HepG2 (cell line): Measurements from ENCODE around the gene COASY. TPM values are rescaled to one million over a fixed set of nuclear protein-coding genes. Genes with fewer than 3 reads are reported as not detected.

Source experiments
- FOSL2 ChIP-seq: sonication (generic); formaldehyde crosslinking; IDR thresholded peaks from 2 replicates; pipeline ENCODE4 v1.4.0; 2020; ENCODE audit warnings: missing genetic modification reagents
- FOXA1 ChIP-seq, 2 experiments: fragments of 450-650 bp in 1 of 2; sonication (generic) in 1 of 2; formaldehyde crosslinking in 1 of 2; IDR thresholded peaks; 2 replicates each; pipeline versions ENCODE4 v1.4.0 to v1.6.1; 2016 to 2020; ENCODE audit warnings: missing genetic modification reagents in 1 of 2
- ONECUT2 ChIP-seq: sonication (generic); formaldehyde crosslinking; IDR thresholded peaks from 2 replicates; pipeline ENCODE4 v1.4.0; 2020; ENCODE audit warnings: missing genetic modification reagents
- RBAK ChIP-seq: sonication (generic); formaldehyde crosslinking; IDR thresholded peaks from 2 replicates; pipeline ENCODE4 v1.5.1; 2020; ENCODE audit warnings: mild to moderate bottlenecking, missing genetic modification reagents
- SAP130 ChIP-seq: IDR thresholded peaks from 2 replicates; pipeline ENCODE4 v1.6.1; 2016; ENCODE audit warnings: low read depth
- SMARCC2 ChIP-seq: fragments of 450-650 bp; IDR thresholded peaks from 2 replicates; pipeline ENCODE4 v1.6.1; 2017; ENCODE audit warnings: antibody characterized with exemption, mild to moderate bottlenecking
- SP2 ChIP-seq: sonication (generic); formaldehyde crosslinking; IDR thresholded peaks from 2 replicates; pipeline ENCODE4 v1.5.1; 2020; ENCODE audit warnings: mild to moderate bottlenecking, missing genetic modification reagents
- ZHX1 ChIP-seq: sonication (generic); formaldehyde crosslinking; IDR thresholded peaks from 2 replicates; pipeline ENCODE4 v1.8.1; 2022; ENCODE audit warnings: low read depth, mild to moderate bottlenecking, missing genetic modification reagents
- ZKSCAN1 ChIP-seq: fragments of 150-350 bp; IDR thresholded peaks from 2 replicates; pipeline ENCODE4 v1.6.1; 2014; ENCODE audit warnings: low read length
- ZNF10 ChIP-seq: sonication (generic); formaldehyde crosslinking; IDR thresholded peaks from 2 replicates; pipeline ENCODE4 v1.4.0; 2020; ENCODE audit warnings: mild to moderate bottlenecking, low read depth, missing genetic modification reagents, borderline replicate concordance
- ZNF546 ChIP-seq: sonication (generic); formaldehyde crosslinking; conservative IDR thresholded peaks from 2 replicates; pipeline ENCODE4 v1.8.1; 2023; ENCODE audit warnings: mild to moderate bottlenecking, missing genetic modification reagents
- ZNF557 ChIP-seq: sonication (generic); formaldehyde crosslinking; IDR thresholded peaks from 2 replicates; pipeline ENCODE4 v1.4.0; 2020; ENCODE audit warnings: missing genetic modification reagents
- ZNF615 ChIP-seq: sonication (generic); formaldehyde crosslinking; IDR thresholded peaks from 2 replicates; pipeline ENCODE4 v1.5.0; 2020; ENCODE audit warnings: mild to moderate bottlenecking, missing genetic modification reagents, borderline replicate concordance
- ZSCAN29 ChIP-seq: sonication (generic); formaldehyde crosslinking; conservative IDR thresholded peaks from 2 replicates; pipeline ENCODE4 v1.4.0; 2020; ENCODE audit warnings: mild to moderate bottlenecking, missing genetic modification reagents
- ZUFSP ChIP-seq: sonication (generic); formaldehyde crosslinking; IDR thresholded peaks from 2 replicates; pipeline ENCODE4 v1.9.0; 2021; ENCODE audit warnings: missing genetic modification reagents, mild to moderate bottlenecking, borderline replicate concordance
- polyA plus RNA-seq, 8 experiments: library from polyadenylated mRNA; depleted of rRNA in 3 of 8; stranded (reverse) in 7 of 8; unstranded in 1 of 8; fragments of >200 nt; fragmentation: Illumina TruSeq in 4 of 8; extraction: Trizol in 4 of 8; gene quantifications; 2 replicates each; pipeline versions ENCODE4 v1.2.1 to v1.2.3, GENCODE V29; 2011 to 2016; ENCODE audit warnings: low read depth in 4 of 8, missing spikeins in 1 of 8, mixed read lengths in 1 of 8; ENCODE audit not compliant: insufficient read depth in 1 of 8
- total RNA-seq, 5 experiments: library from RNA; depleted of rRNA; stranded (reverse); fragments of >200 nt; fragmentation: Illumina TruSeq; extraction: Trizol; gene quantifications; 2 replicates each; pipeline ENCODE4 v1.2.3, GENCODE V29; 2016; ENCODE audit warnings: low read depth in 1 of 5
- TF ChIP-seq, protein P1 (sequence below): sonication (generic); formaldehyde crosslinking; IDR thresholded peaks from 2 replicates; pipeline ENCODE4 v1.5.0; 2020; ENCODE audit warnings: missing genetic modification reagents
- TF ChIP-seq, protein P2 (sequence below): sonication (generic); formaldehyde crosslinking; IDR thresholded peaks from 2 replicates; pipeline ENCODE4 v1.9.0; 2021; ENCODE audit warnings: missing genetic modification reagents, borderline replicate concordance
- TF ChIP-seq, protein P3 (sequence below): sonication (generic); formaldehyde crosslinking; IDR thresholded peaks from 2 replicates; pipeline ENCODE4 v1.4.0; 2020; ENCODE audit warnings: missing genetic modification reagents, borderline replicate concordance

COASY gene
- total and polyA plus RNA-seq, 2 of the 13 experiments (the other 11 are each of a cell fraction or from before 2014, with no cell fraction given), result 90.7 to 125 TPM

DNA sequence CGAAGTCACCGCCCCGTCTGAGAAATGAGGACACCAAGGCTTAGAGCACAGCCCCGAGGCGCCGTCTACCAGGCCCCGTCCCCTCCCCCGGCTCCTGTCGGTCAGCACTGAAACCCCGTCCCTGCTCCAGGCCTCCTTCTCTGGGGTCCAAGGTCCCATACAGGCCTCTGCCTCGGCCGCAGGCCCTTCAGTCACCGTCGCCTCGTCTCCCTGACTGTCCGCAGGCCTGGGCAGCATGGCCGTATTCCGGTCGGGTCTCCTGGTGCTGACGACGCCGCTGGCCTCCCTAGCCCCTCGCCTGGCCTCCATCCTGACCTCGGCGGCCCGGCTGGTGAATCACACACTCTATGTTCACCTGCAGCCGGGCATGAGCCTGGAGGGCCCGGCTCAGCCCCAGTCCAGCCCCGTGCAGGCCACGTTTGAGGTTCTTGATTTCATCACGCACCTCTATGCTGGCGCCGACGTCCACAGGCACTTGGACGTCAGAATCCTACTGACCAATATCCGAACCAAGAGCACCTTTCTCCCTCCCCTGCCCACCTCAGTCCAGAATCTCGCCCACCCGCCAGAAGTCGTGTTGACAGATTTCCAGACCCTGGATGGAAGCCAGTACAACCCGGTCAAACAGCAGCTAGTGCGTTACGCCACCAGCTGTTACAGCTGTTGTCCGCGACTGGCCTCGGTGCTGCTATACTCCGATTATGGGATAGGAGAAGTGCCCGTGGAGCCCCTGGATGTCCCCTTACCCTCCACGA, 617 bp downstream of the COASY start (continued):
- TF ChIP-seq ZUFSP (no peak), ZNF546 (CRISPR knock-in tag) (no peak; the same call in 1 of the 2 replicates), ZNF557 (no peak), ZSCAN29 (CRISPR knock-in tag) (0 out of 2 replicates have a peak, but pooled peaks have one; percentile 5), FOSL2 (peak; percentile 3; the same call in 1 of the 2 replicates), ZNF615 (CRISPR knock-in tag) (peak; percentile 81; the same call in 1 of the 2 replicates), FOXA1 (IDR thresholded peaks at IDR 0.05) (no peak), FOXA1 (CRISPR knock-in tag; IDR thresholded peaks at IDR 0.05) (peak; percentile 24; the same call in 1 of the 2 replicates), ZNF10 (CRISPR knock-in tag) (no peak), SP2 (0 out of 2 replicates have a peak, but pooled peaks have one; percentile 31), ZHX1 (CRISPR knock-in tag) (no peak), ZKSCAN1 (0 out of 2 replicates have a peak, but pooled peaks have one; percentile 39), SMARCC2 (no peak), RBAK (CRISPR knock-in tag) (no peak), ONECUT2 (CRISPR knock-in tag) (no peak), SAP130 (peak; percentile 47)
- TF ChIP-seq, protein P1, sequence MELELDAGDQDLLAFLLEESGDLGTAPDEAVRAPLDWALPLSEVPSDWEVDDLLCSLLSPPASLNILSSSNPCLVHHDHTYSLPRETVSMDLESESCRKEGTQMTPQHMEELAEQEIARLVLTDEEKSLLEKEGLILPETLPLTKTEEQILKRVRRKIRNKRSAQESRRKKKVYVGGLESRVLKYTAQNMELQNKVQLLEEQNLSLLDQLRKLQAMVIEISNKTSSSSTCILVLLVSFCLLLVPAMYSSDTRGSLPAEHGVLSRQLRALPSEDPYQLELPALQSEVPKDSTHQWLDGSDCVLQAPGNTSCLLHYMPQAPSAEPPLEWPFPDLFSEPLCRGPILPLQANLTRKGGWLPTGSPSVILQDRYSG, result no peak
- TF ChIP-seq, protein P2, sequence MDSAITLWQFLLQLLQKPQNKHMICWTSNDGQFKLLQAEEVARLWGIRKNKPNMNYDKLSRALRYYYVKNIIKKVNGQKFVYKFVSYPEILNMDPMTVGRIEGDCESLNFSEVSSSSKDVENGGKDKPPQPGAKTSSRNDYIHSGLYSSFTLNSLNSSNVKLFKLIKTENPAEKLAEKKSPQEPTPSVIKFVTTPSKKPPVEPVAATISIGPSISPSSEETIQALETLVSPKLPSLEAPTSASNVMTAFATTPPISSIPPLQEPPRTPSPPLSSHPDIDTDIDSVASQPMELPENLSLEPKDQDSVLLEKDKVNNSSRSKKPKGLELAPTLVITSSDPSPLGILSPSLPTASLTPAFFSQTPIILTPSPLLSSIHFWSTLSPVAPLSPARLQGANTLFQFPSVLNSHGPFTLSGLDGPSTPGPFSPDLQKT (CRISPR knock-in tag), result no peak
- TF ChIP-seq, protein P3, sequence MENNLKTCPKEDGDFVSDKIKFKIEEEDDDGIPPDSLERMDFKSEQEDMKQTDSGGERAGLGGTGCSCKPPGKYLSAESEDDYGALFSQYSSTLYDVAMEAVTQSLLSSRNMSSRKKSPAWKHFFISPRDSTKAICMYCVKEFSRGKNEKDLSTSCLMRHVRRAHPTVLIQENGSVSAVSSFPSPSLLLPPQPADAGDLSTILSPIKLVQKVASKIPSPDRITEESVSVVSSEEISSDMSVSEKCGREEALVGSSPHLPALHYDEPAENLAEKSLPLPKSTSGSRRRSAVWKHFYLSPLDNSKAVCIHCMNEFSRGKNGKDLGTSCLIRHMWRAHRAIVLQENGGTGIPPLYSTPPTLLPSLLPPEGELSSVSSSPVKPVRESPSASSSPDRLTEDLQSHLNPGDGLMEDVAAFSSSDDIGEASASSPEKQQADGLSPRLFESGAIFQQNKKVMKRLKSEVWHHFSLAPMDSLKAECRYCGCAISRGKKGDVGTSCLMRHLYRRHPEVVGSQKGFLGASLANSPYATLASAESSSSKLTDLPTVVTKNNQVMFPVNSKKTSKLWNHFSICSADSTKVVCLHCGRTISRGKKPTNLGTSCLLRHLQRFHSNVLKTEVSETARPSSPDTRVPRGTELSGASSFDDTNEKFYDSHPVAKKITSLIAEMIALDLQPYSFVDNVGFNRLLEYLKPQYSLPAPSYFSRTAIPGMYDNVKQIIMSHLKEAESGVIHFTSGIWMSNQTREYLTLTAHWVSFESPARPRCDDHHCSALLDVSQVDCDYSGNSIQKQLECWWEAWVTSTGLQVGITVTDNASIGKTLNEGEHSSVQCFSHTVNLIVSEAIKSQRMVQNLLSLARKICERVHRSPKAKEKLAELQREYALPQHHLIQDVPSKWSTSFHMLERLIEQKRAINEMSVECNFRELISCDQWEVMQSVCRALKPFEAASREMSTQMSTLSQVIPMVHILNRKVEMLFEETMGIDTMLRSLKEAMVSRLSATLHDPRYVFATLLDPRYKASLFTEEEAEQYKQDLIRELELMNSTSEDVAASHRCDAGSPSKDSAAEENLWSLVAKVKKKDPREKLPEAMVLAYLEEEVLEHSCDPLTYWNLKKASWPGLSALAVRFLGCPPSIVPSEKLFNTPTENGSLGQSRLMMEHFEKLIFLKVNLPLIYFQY (CRISPR knock-in tag), result 0 out of 2 replicates have a peak, but pooled peaks have one; percentile 18
